ENCODE measurements around the gene DDX23.

DNA sequence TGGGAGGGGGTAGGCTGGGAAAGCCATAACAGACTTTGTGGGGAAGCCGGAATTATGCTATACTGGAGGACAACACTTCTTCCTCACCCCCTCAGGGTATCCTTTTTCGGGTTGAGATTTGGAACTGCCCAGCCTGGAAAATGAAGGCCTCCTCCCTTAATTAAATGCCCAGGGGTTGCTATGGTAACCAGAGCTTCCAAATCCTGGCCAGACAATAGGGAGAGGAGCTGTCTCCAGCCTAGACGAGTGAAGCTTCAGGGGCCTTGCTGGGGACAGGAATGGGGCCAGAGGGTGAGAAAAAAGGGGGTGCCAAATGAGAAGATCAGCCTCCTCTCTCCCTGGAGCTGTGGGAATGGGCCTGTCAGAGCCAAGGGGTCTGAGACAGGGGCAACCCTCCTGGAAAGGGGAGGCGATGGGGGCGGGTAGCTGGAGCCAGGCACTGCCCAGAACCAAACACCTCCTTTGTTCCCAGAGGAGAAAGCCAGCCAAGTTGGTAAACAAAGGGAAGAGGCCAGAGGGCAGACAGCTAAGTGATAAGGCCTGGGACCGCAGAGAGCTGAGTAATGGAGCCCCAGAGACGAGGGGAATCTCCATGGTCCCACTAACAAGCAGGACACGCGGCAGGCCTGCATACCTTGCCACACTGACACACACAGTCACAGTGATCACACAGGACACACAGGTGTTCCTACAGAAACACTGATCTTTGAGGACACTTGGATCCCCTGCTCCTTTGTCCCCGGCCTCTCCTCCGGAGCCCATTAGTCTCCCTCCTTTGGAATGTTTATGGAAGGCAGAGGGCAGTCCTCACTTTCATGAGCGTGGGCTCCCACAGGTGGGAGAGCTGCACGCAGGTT is 31.6 kb upstream of the DDX23 start:
- TF ChIP-seq, protein P1, sequence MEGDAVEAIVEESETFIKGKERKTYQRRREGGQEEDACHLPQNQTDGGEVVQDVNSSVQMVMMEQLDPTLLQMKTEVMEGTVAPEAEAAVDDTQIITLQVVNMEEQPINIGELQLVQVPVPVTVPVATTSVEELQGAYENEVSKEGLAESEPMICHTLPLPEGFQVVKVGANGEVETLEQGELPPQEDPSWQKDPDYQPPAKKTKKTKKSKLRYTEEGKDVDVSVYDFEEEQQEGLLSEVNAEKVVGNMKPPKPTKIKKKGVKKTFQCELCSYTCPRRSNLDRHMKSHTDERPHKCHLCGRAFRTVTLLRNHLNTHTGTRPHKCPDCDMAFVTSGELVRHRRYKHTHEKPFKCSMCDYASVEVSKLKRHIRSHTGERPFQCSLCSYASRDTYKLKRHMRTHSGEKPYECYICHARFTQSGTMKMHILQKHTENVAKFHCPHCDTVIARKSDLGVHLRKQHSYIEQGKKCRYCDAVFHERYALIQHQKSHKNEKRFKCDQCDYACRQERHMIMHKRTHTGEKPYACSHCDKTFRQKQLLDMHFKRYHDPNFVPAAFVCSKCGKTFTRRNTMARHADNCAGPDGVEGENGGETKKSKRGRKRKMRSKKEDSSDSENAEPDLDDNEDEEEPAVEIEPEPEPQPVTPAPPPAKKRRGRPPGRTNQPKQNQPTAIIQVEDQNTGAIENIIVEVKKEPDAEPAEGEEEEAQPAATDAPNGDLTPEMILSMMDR (IDR thresholded peaks at IDR 0.05) = no peak
- TF ChIP-seq SIN3A (IDR thresholded peaks at IDR 0.05; ENCODE audit: borderline replicate concordance, insufficient read depth, low read depth, low read length) (no peak), POLR2AphosphoS5 (IDR thresholded peaks at IDR 0.05; ENCODE audit: low read depth, low read length) (no peak)
- TF ChIP-seq, protein P2, sequence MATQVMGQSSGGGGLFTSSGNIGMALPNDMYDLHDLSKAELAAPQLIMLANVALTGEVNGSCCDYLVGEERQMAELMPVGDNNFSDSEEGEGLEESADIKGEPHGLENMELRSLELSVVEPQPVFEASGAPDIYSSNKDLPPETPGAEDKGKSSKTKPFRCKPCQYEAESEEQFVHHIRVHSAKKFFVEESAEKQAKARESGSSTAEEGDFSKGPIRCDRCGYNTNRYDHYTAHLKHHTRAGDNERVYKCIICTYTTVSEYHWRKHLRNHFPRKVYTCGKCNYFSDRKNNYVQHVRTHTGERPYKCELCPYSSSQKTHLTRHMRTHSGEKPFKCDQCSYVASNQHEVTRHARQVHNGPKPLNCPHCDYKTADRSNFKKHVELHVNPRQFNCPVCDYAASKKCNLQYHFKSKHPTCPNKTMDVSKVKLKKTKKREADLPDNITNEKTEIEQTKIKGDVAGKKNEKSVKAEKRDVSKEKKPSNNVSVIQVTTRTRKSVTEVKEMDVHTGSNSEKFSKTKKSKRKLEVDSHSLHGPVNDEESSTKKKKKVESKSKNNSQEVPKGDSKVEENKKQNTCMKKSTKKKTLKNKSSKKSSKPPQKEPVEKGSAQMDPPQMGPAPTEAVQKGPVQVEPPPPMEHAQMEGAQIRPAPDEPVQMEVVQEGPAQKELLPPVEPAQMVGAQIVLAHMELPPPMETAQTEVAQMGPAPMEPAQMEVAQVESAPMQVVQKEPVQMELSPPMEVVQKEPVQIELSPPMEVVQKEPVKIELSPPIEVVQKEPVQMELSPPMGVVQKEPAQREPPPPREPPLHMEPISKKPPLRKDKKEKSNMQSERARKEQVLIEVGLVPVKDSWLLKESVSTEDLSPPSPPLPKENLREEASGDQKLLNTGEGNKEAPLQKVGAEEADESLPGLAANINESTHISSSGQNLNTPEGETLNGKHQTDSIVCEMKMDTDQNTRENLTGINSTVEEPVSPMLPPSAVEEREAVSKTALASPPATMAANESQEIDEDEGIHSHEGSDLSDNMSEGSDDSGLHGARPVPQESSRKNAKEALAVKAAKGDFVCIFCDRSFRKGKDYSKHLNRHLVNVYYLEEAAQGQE (IDR thresholded peaks at IDR 0.05; ENCODE audit: insufficient read depth in 1 of 2, low read depth in 2 of 2, low read length in 1 of 2) = no peak
